ENCODE results near the gene HGFAC.

DNA sequence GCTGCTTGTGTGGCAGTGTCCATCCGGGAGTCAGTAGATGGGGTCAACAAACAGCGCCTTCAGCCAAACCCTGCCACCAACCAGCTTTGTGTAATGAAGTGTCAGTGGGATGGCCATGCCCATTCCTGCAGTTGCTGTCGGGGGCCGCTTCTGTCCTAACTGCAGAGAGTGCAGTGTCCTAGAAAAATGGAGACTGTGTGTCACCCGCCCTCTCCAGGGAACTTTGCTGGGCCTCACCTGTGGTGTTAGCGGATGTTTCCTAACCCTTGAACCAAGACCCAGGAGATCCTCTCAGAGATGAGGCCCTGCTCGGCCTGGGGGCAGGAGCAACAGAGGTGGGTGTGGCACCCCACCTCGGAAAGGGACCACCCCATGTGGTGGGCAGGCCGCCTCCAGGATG is 35.3 kb upstream of the HGFAC start:
- no peak for TF ChIP-seq NFIC (IDR thresholded peaks at IDR 0.05; ENCODE audit: borderline replicate concordance)
- TF ChIP-seq, protein P1, sequence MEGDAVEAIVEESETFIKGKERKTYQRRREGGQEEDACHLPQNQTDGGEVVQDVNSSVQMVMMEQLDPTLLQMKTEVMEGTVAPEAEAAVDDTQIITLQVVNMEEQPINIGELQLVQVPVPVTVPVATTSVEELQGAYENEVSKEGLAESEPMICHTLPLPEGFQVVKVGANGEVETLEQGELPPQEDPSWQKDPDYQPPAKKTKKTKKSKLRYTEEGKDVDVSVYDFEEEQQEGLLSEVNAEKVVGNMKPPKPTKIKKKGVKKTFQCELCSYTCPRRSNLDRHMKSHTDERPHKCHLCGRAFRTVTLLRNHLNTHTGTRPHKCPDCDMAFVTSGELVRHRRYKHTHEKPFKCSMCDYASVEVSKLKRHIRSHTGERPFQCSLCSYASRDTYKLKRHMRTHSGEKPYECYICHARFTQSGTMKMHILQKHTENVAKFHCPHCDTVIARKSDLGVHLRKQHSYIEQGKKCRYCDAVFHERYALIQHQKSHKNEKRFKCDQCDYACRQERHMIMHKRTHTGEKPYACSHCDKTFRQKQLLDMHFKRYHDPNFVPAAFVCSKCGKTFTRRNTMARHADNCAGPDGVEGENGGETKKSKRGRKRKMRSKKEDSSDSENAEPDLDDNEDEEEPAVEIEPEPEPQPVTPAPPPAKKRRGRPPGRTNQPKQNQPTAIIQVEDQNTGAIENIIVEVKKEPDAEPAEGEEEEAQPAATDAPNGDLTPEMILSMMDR (IDR thresholded peaks at IDR 0.05): no peak
- TF ChIP-seq TAF1 (IDR thresholded peaks at IDR 0.05; ENCODE audit: borderline replicate concordance, low read depth, low read length): no peak
- TF ChIP-seq, protein P2, sequence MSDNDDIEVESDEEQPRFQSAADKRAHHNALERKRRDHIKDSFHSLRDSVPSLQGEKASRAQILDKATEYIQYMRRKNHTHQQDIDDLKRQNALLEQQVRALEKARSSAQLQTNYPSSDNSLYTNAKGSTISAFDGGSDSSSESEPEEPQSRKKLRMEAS (IDR thresholded peaks at IDR 0.05; ENCODE audit: low read depth): no peak
- TF ChIP-seq POLR2AphosphoS5 (IDR thresholded peaks at IDR 0.05; ENCODE audit: low read depth, low read length): no peak
- no peak for TF ChIP-seq EZH2phosphoT487 (IDR thresholded peaks at IDR 0.05; ENCODE audit: borderline replicate concordance, low read depth)
- TF ChIP-seq ELF1 (IDR thresholded peaks at IDR 0.05): no peak
- TF ChIP-seq, protein P3, sequence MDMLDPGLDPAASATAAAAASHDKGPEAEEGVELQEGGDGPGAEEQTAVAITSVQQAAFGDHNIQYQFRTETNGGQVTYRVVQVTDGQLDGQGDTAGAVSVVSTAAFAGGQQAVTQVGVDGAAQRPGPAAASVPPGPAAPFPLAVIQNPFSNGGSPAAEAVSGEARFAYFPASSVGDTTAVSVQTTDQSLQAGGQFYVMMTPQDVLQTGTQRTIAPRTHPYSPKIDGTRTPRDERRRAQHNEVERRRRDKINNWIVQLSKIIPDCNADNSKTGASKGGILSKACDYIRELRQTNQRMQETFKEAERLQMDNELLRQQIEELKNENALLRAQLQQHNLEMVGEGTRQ (IDR thresholded peaks at IDR 0.05; ENCODE audit: borderline replicate concordance, low read depth, low read length): no peak
